Neural progenitor cell (in vitro differentiated cells): ENCODE data around the gene PSMA1.

Source experiments
- CTCF ChIP-seq: fragments of 200-600 bp; sonication (generic); IDR thresholded peaks from 2 replicates; pipeline ENCODE4 v1.5.1; 2017; ENCODE audit warnings: antibody characterized with exemption, mild to moderate bottlenecking
- EZH2 ChIP-seq: fragments of 200-600 bp; sonication (generic); IDR thresholded peaks from 2 replicates; pipeline ENCODE4 v1.6.1; 2017; ENCODE audit warnings: antibody characterized with exemption, mild to moderate bottlenecking, moderate library complexity
- EZH2phosphoT487 ChIP-seq: fragments of 200-600 bp; sonication (generic); IDR thresholded peaks from 2 replicates; pipeline ENCODE4 v1.6.1; 2017; ENCODE audit warnings: antibody characterized with exemption

GRCh38 chr11:14522801-14523200, 2.6 kb upstream of the PSMA1 start:
- no peak for TF ChIP-seq EZH2phosphoT487
- TF ChIP-seq CTCF: no peak
- TF ChIP-seq EZH2: no peak
